Activated naive CD4-positive, alpha-beta T cell treated with anti-CD3 and anti-CD28 coated beads, Interleukin-2, amount 50 U/mL, for 72 hours (primary cell): ENCODE results near the gene JAZF1. TPM values are rescaled to one million over a fixed set of nuclear protein-coding genes. Genes with fewer than 3 reads are reported as not detected.

Experiments used
- ATAC-seq, 2 donors: fragments of 150-1000 bp; cut with Tn5 transposase; 2 replicates each; pipeline ENCODE4 v1.10.0; 2021; ENCODE audit warnings: mild to moderate bottlenecking in 2 of 2, moderate library complexity in 2 of 2
- DNase-seq, 2 donors: peaks; one replicate each; pipeline ENCODE4 v3.0.0; 2021 to 2022; ENCODE audit warnings: low spot score in 2 of 2
- H3K27ac Mint-ChIP-seq, 2 donors: one replicate each; pipeline ENCODE4 v1.8.0; 2022; ENCODE audit warnings: mild to moderate bottlenecking in 2 of 2, mixed read lengths in 2 of 2
- H3K36me3 Mint-ChIP-seq, 2 donors: one replicate each; pipeline ENCODE4 v1.8.0; 2022; ENCODE audit warnings: mixed read lengths in 2 of 2
- H3K9me3 Mint-ChIP-seq, 2 donors: one replicate each; pipeline ENCODE4 v1.8.0; 2022; ENCODE audit warnings: mixed read lengths in 2 of 2
- total RNA-seq, 2 donors: library from RNA; stranded (reverse); gene quantifications; one replicate each; pipeline ENCODE4 v1.2.3, GENCODE V29; 2022

Gene JAZF1
- total RNA-seq, 2 donors from 2014 or later = 3.3 to 3.4 TPM

DNA sequence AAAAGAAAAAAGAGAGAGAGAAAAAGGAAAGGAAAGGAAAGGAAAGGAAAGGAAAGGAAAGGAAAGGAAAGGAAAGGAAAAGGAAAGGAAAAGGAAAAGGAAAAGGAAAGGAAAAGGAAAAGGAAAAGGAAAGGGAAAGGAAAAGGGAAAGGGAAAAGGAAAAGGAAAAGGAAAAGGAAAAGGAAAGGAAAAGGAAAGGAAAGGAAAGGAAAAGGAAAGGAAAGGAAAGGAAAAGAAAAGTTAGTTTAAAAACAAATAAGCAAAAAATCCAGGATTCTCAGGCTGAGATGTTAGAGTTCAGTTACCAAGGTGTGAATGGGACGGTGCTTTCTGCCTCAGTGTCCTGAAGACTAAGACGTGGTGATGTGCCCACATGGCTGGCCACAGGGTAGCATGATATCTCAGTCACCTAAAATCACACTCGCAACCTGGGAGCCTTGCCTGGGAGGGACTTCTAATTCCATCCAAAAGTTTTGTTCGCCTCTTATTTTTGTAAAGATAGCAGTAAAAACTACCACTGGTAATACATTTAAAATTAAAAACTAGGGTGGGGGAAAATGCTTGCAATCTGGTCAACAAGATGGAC is 70.1 kb downstream of the JAZF1 start:
- Mint-ChIP-seq H3K27ac (peak overlapping the region in 1 of 2 donors; percentile 73), H3K36me3 (peaks cover 0 to 4% of the 10 kb centered on the region in 2 donors), H3K9me3 (no peaks in the 10 kb centered on the region)
- DNase-seq (no peak), ATAC-seq (no peak)

DNA sequence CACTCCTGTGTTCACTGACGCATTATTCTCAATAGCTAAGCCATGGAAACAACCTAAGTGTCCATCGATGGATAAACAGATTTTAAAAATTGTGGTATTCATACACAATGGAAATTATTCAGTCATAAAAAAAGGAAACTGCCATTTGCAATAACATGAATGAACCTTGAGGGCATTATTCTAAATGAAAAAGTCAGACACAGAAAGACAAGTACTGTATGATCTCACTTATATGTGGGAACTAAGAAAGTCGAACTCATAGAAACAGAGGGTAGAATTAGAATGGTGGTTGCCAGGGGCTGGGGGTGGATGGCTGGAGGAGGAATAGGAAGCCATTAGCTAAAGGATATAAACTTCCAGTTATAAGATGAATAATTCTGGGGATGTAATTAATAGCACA is 71.8 kb downstream of the JAZF1 start:
- no peak overlapping the region for H3K27ac Mint-ChIP-seq
- ATAC-seq (no peak), DNase-seq (no peak)
- no peaks in the 10 kb centered on the region for H3K9me3 Mint-ChIP-seq
- peaks cover 4 to 8% of the 10 kb centered on the region in 2 donors for H3K36me3 Mint-ChIP-seq

DNA sequence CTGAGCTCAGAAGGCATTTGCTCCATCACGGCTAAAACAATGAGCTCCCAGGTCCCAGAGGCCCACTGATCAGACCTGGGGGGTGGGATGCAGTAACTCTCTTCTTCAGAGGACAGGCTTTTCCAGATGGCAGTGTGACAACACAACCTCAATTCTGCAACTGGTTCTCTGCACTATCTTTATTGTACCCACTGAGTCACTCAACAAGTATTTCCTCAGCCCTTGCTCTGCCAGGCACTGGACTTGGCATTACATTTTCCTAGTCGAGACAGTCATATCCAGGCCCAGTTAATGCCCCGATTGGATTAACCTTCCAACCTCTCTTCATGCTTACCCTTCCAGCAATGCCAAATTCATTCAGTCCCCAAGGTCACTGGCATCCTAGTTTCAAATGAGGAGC is 72.6 kb downstream of the JAZF1 start:
- no peak for DNase-seq
- Mint-ChIP-seq H3K9me3 (no peaks in the 10 kb centered on the region), H3K27ac (no peak overlapping the region), H3K36me3 (peaks cover 4 to 8% of the 10 kb centered on the region in 2 donors)
- ATAC-seq = no peak

DNA sequence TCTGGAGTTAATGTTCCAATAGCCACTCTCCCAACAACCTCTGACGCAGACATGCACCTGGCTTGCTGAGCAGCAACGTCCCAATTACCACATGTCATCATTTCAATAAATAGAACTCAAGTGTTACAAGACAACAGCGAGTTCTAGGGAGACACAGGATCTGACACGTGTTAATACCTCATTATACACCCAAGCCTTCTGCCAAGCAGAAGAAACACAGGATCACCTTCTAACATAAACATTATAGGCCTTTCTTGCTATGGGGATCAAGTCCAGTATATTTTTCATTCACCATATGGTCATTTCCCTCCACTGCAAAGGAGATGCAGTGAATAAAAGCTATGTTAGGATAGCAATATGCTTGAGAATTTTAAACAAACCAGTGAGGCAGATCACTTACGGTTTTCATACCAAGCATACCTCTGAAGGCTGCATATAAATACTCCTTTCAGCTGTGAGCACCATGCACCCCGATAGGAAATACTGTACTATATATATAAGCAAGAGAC is 74.2 kb downstream of the JAZF1 start:
- DNase-seq (no peak), ATAC-seq (no peak)
- no peak overlapping the region for H3K27ac Mint-ChIP-seq
- H3K36me3 Mint-ChIP-seq = peaks cover 4 to 8% of the 10 kb centered on the region in 2 donors
- H3K9me3 Mint-ChIP-seq = no peaks in the 10 kb centered on the region

DNA sequence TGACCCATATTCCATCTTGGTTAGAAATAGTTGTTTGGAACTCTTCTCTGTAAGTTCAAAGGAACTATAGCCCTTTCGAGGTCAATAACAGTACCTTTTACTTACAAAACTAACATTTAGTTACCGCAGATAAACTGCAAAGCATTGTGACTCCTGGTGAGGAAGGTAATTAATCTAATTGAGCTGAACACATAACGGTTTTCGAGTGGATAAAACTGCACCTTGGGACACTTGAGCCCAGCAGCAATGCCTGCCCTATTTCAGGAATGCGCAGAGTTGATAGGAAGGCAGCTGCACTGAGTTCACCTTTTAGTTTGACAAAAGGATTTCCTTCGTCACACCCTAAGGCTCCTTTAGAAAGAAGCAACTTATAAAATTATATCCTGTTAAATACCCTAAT is 75.4 kb downstream of the JAZF1 start:
- Mint-ChIP-seq H3K9me3 (no peaks in the 10 kb centered on the region), H3K36me3 (peaks cover 4 to 8% of the 10 kb centered on the region in 2 donors), H3K27ac (no peak overlapping the region)
- ATAC-seq (no peak), DNase-seq (no peak)

DNA sequence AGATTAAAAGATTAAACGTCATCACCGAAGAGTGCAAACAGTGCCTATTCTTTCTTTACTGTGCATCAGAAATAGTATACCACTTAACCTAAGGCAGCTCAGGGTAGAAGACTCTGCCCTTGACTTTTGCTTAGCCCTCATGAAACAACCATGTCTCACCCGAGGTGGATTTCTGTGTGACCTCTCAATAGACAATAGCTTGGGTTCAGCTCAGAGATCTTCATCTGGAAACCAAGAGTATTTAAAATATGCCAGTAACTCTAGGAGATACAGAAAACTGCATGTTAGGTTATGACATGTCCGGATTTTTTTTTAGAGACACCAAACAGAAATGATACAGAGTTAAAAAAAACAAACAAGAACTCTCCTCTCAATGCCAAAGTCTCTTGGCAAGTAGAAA is 75.8 kb downstream of the JAZF1 start:
- Mint-ChIP-seq H3K27ac (no peak overlapping the region), H3K36me3 (peaks cover 4 to 8% of the 10 kb centered on the region in 2 donors), H3K9me3 (no peaks in the 10 kb centered on the region)
- ATAC-seq (no peak), DNase-seq (no peak)

DNA sequence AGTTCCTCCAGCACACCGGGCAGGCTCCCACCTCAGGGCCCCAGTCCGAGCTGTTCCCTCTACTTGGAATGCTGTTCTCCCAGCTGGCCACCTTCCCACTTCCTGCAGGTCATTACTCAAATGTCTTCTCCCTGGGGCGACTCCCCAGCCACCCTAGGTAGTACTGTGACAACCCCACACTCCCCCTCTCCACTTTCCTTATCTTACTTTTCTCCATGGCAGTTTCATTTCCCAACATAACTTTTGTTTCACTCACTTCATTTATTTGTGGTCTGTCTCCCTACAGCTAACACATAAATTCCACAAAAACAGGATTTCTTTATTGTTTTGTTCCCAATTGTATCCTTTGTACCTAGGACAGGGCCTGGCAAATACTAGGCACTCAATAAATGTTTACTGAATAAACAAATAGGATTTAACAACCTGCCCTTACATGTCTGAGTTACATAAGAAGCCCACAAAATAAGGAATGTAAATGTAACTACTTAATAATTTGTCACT is 76.5 kb downstream of the JAZF1 start:
- DNase-seq (no peak), ATAC-seq (no peak)
- H3K36me3 Mint-ChIP-seq = peaks cover 4 to 8% of the 10 kb centered on the region in 2 donors
- no peak overlapping the region for H3K27ac Mint-ChIP-seq
- H3K9me3 Mint-ChIP-seq = no peaks in the 10 kb centered on the region

DNA sequence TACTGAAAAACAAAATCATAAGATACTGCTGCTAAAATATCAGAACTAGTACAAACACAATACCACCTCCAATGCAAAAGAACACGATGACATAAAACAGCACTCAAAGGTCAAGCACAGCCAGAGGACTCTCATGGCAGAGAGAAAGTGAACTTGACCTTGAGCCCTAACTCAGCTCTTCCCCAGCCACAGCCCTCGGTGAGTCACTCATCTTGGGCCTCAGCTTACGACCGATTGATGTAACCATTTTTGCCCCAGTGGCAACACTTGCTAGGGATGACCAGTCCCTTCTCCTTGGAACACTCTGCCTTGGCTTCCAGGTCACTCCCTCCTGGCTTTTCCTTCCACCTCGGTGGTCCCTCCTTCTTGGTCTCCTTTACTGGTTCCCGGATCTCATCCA is 77.8 kb downstream of the JAZF1 start:
- Mint-ChIP-seq H3K9me3 (no peaks in the 10 kb centered on the region), H3K27ac (no peak overlapping the region), H3K36me3 (peaks cover 0 to 8% of the 10 kb centered on the region in 2 donors)
- ATAC-seq (peak in 1 of 2 donors; percentile 66), DNase-seq (no peak)

DNA sequence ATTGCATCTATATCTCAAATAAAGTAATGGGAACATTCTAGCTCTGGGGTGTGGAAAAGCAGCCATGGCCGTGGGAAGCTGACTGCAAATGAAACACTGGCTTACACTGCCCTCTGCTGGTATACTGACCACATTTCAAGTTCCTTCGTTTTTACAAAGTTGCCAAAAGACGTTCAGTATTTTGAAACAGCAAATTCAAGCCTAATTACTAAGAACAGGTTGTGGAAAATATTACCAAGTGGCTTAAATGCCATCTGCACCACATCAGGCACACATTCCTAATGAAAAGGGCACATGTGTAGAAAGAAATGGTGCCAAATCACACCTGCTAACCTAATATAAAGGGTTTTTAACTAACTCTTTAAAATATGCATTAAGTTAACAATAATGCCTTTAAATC is 83.9 kb downstream of the JAZF1 start:
- DNase-seq = peak in 1 of 2 donors; percentile 44
- H3K27ac Mint-ChIP-seq = no peak overlapping the region

DNA sequence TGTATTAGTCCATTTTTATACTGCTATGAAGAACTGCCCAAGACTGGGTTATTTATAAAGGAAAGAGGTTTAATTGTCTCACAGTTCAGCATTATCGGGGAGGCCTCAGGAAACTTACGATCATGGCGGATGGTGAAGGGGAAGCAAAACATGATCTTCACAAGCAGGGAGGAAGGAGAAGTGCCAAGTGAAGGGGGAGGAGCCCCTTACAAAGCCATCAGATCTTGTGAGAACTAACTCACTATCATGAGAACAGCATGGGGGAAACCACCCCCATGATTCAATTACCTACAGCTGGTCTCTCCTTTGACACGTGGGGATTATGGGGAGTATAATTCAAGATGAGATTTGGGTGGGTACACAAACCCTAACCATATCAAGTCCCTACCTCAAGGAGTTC is 85.4 kb downstream of the JAZF1 start:
- H3K36me3 Mint-ChIP-seq = no peaks in the 10 kb centered on the region
- ATAC-seq = no peak
- DNase-seq = no peak
- H3K9me3 Mint-ChIP-seq = no peaks in the 10 kb centered on the region
- H3K27ac Mint-ChIP-seq = no peak overlapping the region

More for the DNA sequence above, 83.9 kb downstream of the JAZF1 start:
- Mint-ChIP-seq H3K9me3 (no peaks in the 10 kb centered on the region), H3K36me3 (no peaks in the 10 kb centered on the region)
- ATAC-seq = no peak

DNA sequence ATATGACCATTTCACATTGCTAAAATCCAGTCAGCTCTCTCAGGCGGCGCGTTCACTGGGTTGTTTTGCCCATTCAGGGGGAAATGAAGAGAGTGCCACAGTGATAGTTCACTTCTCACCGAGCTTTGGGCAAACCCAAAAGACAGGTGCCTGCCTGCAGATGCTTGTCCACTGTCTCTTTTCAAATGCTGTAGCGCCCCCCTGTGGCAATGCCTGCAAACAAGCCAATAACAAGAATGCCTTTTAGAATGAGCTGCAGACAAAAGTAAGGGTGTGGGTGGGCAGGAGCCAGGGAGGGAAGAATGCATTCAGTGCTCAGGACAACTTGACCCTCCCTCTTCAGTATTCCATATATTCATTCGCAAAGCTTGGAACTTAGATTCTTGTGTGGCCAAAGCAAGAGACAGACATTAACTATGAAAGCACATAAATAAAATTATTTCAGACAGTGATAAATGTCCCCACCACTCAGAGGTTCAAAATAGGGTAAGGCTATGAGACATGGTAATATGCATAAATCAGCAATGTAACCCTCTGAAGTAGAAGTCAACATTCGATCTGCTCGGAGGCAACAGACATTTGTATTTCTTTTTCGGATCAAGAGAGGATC is 86.9 kb downstream of the JAZF1 start:
- Mint-ChIP-seq H3K27ac (no peak overlapping the region), H3K9me3 (no peaks in the 10 kb centered on the region), H3K36me3 (no peaks in the 10 kb centered on the region)
- ATAC-seq = peak in 1 of 2 donors; percentile 57
- peak in 1 of 2 donors; percentile 81 for DNase-seq

DNA sequence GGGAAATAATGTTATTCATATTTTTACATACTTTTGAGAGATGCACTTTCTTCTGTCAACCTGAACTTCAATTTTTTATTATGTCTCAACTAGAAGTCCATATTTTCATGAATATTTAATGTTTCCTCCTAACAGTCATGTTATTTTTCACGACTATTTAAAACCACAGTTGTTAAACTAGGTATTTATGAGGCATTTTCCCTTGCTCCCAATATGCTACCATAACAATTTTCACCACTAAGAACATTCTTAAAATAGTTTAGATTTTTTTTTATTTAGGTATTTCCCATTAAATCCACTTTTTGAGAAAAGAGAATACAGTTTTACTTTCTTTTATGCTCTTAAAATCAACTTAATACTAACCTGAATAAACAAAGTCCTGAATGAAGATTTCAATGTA is 89.4 kb downstream of the JAZF1 start:
- ATAC-seq = no peak
- Mint-ChIP-seq H3K9me3 (no peaks in the 10 kb centered on the region), H3K27ac (no peak overlapping the region), H3K36me3 (no peaks in the 10 kb centered on the region)
- DNase-seq = no peak

DNA sequence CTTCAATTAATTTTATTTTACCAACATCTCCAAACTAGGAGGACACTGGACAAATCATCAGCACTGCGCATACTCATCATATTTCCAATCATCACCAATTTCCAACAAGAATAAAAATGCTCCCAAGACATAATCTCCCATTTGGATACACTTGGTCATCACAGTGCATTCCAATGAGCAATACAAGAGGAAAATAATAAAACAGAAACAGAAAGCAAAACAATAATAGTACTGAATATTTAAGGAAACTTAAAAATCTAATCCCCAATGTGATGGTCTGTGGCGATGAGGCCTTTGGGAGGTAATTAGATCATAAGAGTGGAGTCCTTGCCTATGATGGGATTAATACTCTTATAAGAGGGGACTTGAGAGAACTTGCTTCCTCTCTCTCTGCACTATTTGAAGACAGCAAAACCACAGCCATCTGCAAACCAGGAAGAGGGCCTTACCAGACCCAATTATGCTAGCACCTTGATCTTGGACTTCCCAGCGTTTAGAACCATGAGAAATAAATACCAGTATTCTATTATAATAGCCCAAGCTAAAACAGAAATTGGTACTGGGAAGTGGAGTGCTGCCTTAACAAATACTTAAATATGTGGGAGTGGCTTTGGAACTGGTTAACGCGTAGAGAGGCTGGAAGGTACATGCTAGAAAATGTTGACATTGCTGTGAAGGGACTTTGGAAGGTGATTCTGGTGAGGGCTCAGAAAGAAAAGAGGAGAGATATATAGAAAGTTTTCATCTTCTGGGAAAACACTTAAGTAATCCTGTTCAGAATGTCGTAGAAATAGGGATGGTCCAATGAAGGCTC is 91.5 kb downstream of the JAZF1 start:
- no peaks in the 10 kb centered on the region for H3K9me3 Mint-ChIP-seq
- no peak for ATAC-seq
- no peak for DNase-seq
- H3K36me3 Mint-ChIP-seq = no peaks in the 10 kb centered on the region
- no peak overlapping the region for H3K27ac Mint-ChIP-seq

DNA sequence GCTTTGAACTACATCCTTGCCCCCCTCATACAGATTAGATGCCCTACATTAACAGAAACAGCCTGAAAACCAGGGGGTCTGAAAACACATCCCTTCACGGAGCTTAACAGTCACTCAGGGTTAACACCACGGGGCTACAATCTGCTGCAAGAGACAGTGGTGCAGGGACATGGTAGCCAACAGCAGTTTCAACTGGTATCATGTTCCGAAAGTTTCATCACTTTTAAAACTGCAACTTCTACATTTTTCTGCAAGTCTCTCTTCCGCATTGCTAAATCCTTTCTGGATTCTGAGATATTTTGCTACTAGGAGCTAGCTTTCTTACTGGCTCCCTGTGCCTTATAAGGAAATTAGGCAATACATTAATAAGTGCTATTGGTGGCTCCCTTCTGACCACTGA is 92.6 kb downstream of the JAZF1 start:
- no peaks in the 10 kb centered on the region for H3K36me3 Mint-ChIP-seq
- no peaks in the 10 kb centered on the region for H3K9me3 Mint-ChIP-seq
- no peak overlapping the region for H3K27ac Mint-ChIP-seq
- ATAC-seq (no peak), DNase-seq (no peak)

DNA sequence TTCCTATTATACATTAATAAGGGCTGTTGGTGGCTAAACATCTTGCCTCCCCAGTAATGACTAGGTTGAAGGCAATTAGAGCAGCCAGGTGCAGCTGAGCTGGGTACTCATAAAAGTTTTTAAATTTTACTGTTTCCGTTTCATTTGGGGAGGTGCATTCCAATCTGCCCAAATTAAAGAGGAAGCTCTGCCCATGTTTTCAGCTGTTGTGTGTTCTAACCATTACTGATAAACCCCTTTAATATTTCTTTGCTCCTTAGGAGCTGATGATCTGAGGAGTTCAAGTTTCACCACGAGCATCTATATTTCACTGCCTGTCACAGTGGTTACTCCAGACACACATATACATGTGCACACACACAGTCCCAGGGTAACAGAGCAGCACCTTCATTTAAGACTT is 94.4 kb downstream of the JAZF1 start:
- no peak overlapping the region for H3K27ac Mint-ChIP-seq
- no peak for DNase-seq

DNA sequence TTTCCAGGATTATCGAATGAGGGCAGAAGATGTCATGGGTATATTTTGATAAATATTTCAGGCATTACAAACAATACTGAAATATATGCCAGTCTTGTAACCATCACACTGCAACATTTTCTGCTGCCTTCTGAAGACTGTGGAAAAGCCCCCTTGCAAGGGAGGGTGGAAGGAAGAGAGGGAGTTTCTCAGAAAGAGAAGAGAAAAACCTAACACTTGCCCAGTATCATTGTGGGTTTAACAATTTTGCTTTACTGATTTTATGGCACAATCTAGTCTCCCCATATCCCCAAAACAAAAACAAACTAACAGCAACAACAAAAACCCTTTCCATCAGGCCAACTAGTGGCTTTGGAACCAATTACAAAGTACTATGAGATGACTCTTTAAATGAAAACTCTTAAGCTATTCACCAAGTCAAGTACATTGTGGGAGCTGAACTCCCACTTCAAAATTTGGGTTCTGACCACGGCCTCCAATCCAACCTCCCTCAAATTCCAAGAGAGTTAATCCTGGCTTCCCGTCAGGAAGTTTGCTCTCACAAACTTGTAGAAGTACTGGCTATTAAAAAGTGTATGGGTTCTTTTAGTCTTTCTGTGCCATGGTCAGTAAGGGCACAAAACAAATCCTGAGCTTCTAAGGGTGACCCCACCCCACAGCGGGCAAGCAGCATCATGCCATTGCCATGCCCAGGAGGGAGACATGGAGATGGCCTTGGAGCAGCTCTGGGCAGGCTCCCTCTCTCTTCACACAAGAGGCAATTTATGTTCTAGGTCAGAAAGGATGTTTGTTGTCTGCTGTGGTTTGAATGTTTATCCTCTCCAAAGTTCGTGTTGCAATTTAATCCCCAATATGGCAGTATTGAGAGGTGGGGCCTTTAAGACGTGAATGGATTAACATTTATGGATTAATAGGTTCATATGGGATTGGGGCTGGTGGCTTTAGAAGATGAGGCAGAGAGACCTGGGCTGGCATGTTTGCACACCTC is 96.3 kb downstream of the JAZF1 start:
- H3K9me3 Mint-ChIP-seq = no peaks in the 10 kb centered on the region
- DNase-seq = no peak
- ATAC-seq = no peak
- no peaks in the 10 kb centered on the region for H3K36me3 Mint-ChIP-seq
- no peak overlapping the region for H3K27ac Mint-ChIP-seq

More for the DNA sequence above, 94.4 kb downstream of the JAZF1 start:
- Mint-ChIP-seq H3K36me3 (no peaks in the 10 kb centered on the region), H3K9me3 (no peaks in the 10 kb centered on the region)
- no peak for ATAC-seq
